ENCODE results near the gene ABLIM2.

DNA sequence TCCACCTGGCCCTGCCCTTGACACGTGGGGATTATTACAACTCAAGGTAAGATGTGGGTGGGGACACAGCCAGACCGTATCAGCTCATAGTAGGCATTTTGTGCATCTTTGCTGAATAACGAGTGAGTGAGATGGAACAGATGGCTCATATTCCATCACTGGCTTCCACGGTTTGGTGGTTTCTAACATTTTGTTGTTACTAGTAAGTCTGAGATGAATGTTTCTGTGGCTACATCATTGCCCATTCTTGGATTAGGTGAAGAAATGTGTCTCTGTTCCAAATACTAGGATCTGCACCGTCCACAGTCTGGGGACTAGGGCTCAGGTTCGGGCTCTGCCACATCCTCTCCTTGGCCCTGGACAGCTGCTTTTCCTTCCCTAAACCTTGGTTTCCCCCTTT lies 3.6 kb downstream of the ABLIM2 start:
- TF ChIP-seq RAD21 (conservative IDR thresholded peaks at IDR 0.05) (no peak), EZH2 (IDR thresholded peaks at IDR 0.05; ENCODE audit: borderline replicate concordance, insufficient read depth, low read length, poor library complexity, severe bottlenecking) (no peak), POLR2AphosphoS5 (IDR thresholded peaks at IDR 0.05) (no peak)

Measured in neural cell (in vitro differentiated cells).